ENCODE measurements around the gene KCTD19. TPM values are rescaled to one million over a fixed set of nuclear protein-coding genes. Genes with fewer than 3 reads are reported as not detected.
A peak's percentile ranks its signal among the peaks of the same experiment; 100 is the strongest.

Gene KCTD19
- total RNA-seq, 1 donor from 2014 or later = under 0.01 TPM

DNA sequence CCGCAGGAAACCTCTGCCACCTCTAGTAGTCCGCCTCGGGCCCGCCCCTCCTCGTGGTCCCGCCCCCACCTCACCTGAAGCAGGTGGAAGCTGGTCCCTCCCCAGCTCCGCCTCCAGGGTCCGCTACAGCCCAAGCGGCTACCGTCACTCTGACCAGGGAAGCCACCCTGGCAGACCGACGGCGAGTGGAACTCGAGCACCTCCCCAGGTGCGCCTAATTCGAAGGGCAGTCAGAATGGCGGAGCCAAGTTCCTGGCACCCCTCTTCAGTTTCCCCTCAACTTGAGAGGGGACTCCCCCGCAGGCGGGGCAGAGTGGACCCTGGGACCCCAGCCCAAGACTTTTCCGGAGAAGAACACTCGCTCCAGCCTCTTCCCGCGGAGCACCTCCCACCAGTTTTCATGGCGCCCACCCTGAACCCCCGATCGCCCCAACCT lies 79.8 kb downstream of the KCTD19 start:
- DNase-seq (ENCODE audit: low spot score in 2 of 2) = no peak
- FAIRE-seq = no peak

GRCh38 chr16:67246081-67246755 lies 80.3 kb downstream of the KCTD19 start:
- DNase-seq (ENCODE audit: low spot score in 2 of 2) = peak in 1 of 2 donors; percentile 58
- FAIRE-seq = no peak

DNA sequence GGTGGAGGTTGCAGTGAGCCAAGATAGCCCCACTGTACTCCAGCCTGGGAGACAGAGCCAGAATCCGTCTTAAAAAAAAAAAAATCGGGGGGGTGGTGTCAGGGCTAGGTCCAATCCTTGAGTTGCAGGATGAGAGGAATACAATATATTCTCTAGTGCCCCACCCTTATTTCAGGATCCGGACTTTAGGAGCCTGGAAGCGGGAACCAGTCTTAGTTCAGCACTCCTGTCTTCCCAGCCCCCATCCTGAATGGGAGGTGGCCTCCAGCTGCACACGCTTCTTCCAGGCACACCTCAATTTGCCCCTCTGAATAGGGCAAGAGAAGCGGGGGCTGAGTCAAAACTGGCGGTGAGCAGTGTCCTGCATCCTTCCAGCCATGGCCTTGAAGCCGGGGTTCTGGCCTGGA lies 80.9 kb downstream of the KCTD19 start:
- DNase-seq (ENCODE audit: low spot score in 2 of 2) = no peak

GRCh38 chr16:67245186-67245585 lies 81.4 kb downstream of the KCTD19 start:
- DNase-seq (ENCODE audit: low spot score in 2 of 2) (no peak), FAIRE-seq (no peak)

More for the DNA sequence above, 80.9 kb downstream of the KCTD19 start:
- FAIRE-seq = no peak

GRCh38 chr16:67244387-67245185 lies 82.0 kb downstream of the KCTD19 start:
- FAIRE-seq = no peak

DNA sequence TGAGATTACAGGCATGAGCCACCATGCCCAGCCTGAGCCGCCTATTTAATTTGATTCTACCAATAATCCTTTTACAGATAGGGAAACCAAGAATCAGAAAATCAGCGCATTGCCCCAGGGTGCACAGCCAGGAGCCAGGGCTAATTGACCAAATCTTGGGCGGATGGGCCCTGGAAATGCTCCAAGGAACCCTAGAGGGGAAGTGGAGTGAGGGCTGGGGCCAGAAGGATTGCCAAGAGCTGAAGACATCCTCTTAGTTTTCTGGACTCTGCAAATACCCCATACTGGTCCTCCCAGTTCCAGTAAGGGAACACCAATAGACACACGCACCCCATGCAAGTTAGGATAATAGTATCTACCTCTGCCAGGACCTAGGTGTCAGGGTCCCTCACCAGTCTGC lies 83.1 kb downstream of the KCTD19 start:
- FAIRE-seq (no peak), DNase-seq (ENCODE audit: low spot score in 2 of 2) (no peak)

More at GRCh38 chr16:67244387-67245185, 82.0 kb downstream of the KCTD19 start:
- no peak for DNase-seq (ENCODE audit: low spot score in 2 of 2)

- DNase-seq (ENCODE audit: low spot score in 2 of 2) (no peak), FAIRE-seq (no peak)
These were observed 84.3 kb downstream of the KCTD19 start for GRCh38 chr16:67242138-67242730.

- DNase-seq (ENCODE audit: low spot score in 2 of 2) = peak in 1 of 2 donors; percentile 55
- FAIRE-seq = no peak
These were observed 85.3 kb downstream of the KCTD19 start for GRCh38 chr16:67241008-67241900.

DNA sequence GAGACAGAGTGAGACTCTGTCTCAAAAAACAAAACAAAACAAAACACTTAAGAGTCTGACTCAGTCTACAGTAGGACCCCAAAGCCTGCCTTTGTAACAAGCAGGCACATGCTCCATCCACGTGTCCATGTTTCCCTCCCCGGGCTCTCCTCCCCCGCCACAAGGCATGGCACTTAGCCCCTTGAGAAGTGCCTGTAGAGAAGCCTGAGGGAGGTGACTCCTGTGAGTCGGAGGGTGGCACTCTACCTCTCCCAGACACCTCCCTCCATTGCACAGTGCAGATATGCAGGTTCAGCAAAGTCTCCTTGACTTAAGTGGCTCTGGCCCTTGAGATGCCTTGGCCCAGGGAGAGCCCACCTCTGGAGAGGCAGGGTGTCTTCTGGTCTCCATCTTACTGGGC lies 86.0 kb downstream of the KCTD19 start:
- FAIRE-seq = no peak

More for the DNA sequence above, 86.0 kb downstream of the KCTD19 start:
- no peak for DNase-seq (ENCODE audit: low spot score in 2 of 2)

Other genes with a start within 250 kb of the KCTD19 start
- gene PHAF1, start 216.8 kb downstream of the KCTD19 start, total RNA-seq = 17.1 TPM
- gene B3GNT9, start 175.7 kb downstream of the KCTD19 start, total RNA-seq = 1.2 TPM
- gene TRADD, start 166.8 kb downstream of the KCTD19 start, total RNA-seq = 0.82 TPM
- gene FBXL8, start 166.8 kb downstream of the KCTD19 start, total RNA-seq = 0.82 TPM
- 3.7 TPM for gene HSF4, start 162.0 kb downstream of the KCTD19 start, total RNA-seq
- 3.7 TPM for gene NOL3, start 156.2 kb downstream of the KCTD19 start, total RNA-seq
- gene MATCAP1, start 142.8 kb downstream of the KCTD19 start, total RNA-seq = 52.2 TPM
- 1.2 TPM for gene EXOC3L1, start 136.6 kb downstream of the KCTD19 start, total RNA-seq
- gene E2F4, start 134.6 kb downstream of the KCTD19 start, total RNA-seq = 19.6 TPM
- 0.41 TPM for gene ELMO3, start 127.6 kb downstream of the KCTD19 start, total RNA-seq
- 21.2 TPM for gene TMEM208, start 99.6 kb downstream of the KCTD19 start, total RNA-seq
- 1.6 TPM for gene FHOD1, start 79.3 kb downstream of the KCTD19 start, total RNA-seq
- gene SLC9A5, start 77.8 kb downstream of the KCTD19 start, total RNA-seq = 0.41 TPM
- gene PLEKHG4, start 47.2 kb downstream of the KCTD19 start, total RNA-seq = 2.9 TPM
- gene LRRC36, start 74 bp upstream of the KCTD19 start, total RNA-seq = 2.4 TPM
- 2.0 TPM for gene TPPP3, start 66.8 kb upstream of the KCTD19 start, total RNA-seq
- gene ZDHHC1, start 89.7 kb upstream of the KCTD19 start, total RNA-seq = 1.2 TPM
- gene HSD11B2, start 104.4 kb upstream of the KCTD19 start, total RNA-seq = 0.41 TPM
- gene ATP6V0D1, start 154.4 kb upstream of the KCTD19 start, total RNA-seq = 78.7 TPM
- not detected for gene AGRP, start 156.8 kb upstream of the KCTD19 start, total RNA-seq
- gene RIPOR1, start 202.1 kb upstream of the KCTD19 start, total RNA-seq = 32.6 TPM
- gene CTCF, start 235.8 kb upstream of the KCTD19 start, total RNA-seq = 62.0 TPM

Data from frontal cortex (tissue), 4 donors.